NCI-H748 treated with DMSO at 0.1 percent for 48 hours (cell line): ENCODE measurements around the gene MRPL39.
A peak's percentile ranks its signal among the peaks of the same experiment; 100 is the strongest.
"Not testable (repeated sequence)": the region's sequence is repeated elsewhere in the genome, so short reads cannot be mapped to it uniquely, and the experiment has no call there.

Experiments used
- DNase-seq: peaks from one replicate; lab custom pipeline; 2025; lab: John Stamatoyannopoulos, UW

Gene MRPL39

GRCh38 chr21:25607151-25608043, at the start of gene MRPL39:
Gene MRPL39, minus strand, starts transcription at chr21:25607481. Its CDS starts 6 bp downstream, at chr21:25607475.
- peak; percentile 58 for DNase-seq

- DNase-seq: no peak
Observed at GRCh38 chr21:25656412-25656811, 49.1 kb upstream of the MRPL39 start.

- DNase-seq: no peak
Observed at GRCh38 chr21:25649146-25649545, 41.9 kb upstream of the MRPL39 start.

- no peak for DNase-seq
Observed at GRCh38 chr21:25647647-25648046, 40.4 kb upstream of the MRPL39 start.

- DNase-seq: no peak
Observed at GRCh38 chr21:25646474-25646873, 39.2 kb upstream of the MRPL39 start.

- no peak for DNase-seq
Observed at GRCh38 chr21:25643486-25643885, 36.2 kb upstream of the MRPL39 start.

GRCh38 chr21:25640943-25641292, 33.6 kb upstream of the MRPL39 start:
- no peak for DNase-seq

GRCh38 chr21:25640202-25640942, 33.1 kb upstream of the MRPL39 start:
- DNase-seq: peak; percentile 10

GRCh38 chr21:25639551-25640201, 32.4 kb upstream of the MRPL39 start:
- no peak for DNase-seq

GRCh38 chr21:25638660-25639550, 31.6 kb upstream of the MRPL39 start, which contains the start of gene JAM2:
Gene JAM2, plus strand, starts transcription at chr21:25639258. Its CDS starts 564 bp downstream, at chr21:25639822.
- DNase-seq: no peak

- DNase-seq: no peak
Observed at GRCh38 chr21:25637851-25638659, 30.8 kb upstream of the MRPL39 start.

GRCh38 chr21:25636727-25637126, 29.4 kb upstream of the MRPL39 start:
- no peak for DNase-seq

GRCh38 chr21:25635310-25635709, 28.0 kb upstream of the MRPL39 start:
- DNase-seq: no peak

GRCh38 chr21:25632296-25632695, 25.0 kb upstream of the MRPL39 start:
- no peak for DNase-seq

GRCh38 chr21:25626757-25627156, 19.5 kb upstream of the MRPL39 start:
- no peak for DNase-seq

- not testable (repeated sequence) for DNase-seq
Observed at GRCh38 chr21:25625776-25626555, 18.7 kb upstream of the MRPL39 start.

- no peak for DNase-seq
Observed at GRCh38 chr21:25625036-25625435, 17.8 kb upstream of the MRPL39 start.

- no peak for DNase-seq
Observed at GRCh38 chr21:25624511-25624910, 17.2 kb upstream of the MRPL39 start.

- no peak for DNase-seq
Observed at GRCh38 chr21:25619198-25619597, 11.9 kb upstream of the MRPL39 start.

- no peak for DNase-seq
Observed at GRCh38 chr21:25615880-25616279, 8.6 kb upstream of the MRPL39 start.
